NCI-H2171 treated with DMSO at 0.1 percent for 48 hours (cell line): Measurements from ENCODE around the gene ZBTB33.

Experiments
- DNase-seq: peaks from one replicate; lab custom pipeline; 2025; lab: John Stamatoyannopoulos, UW

ZBTB33 gene

GRCh38 chrX:120305531-120306141 lies 55.0 kb downstream of the ZBTB33 start:
- no peak for DNase-seq

DNA sequence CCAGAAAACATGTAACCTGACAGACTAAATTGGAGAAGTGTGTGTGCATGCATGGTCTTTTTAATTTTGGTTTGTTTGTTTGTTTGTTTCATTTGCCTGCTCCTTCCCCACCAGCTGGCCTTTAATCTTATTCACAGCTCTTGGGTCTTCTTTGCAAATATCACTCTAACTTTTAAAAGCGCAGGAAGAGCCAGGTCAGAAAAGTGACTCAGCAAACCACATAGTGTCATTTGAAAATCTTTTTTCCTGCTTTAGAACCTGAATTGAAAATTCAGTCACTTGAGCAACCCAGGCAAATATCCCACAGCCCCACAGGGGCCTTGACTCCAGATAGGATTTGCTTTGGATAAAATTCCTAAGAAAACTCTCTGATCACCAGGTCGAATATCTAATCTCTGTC lies 56.0 kb downstream of the ZBTB33 start:
- no peak for DNase-seq
